Activated CD4-positive, alpha-beta T cell treated with anti-CD3 and anti-CD28 coated beads, Interleukin-2, amount 50 U/mL, for 48 hours (primary cell): ENCODE data around the gene PCDH8.

Experiments used
- DNase-seq, 2 experiments: peaks; one replicate each; pipeline ENCODE4 v3.0.0-alpha.2; 2020

PCDH8 gene

GRCh38 chr13:52848455-52849195 lies at the start of gene PCDH8:
TSS of gene PCDH8 (minus strand) at chr13:52848640. CDS start at chr13:52848436, 204 bp downstream.
- DNase-seq: peak in 1 of 2 experiments; percentile 7

GRCh38 chr13:52896827-52897659 lies 48.6 kb upstream of the PCDH8 start:
- peak in 1 of 2 experiments; percentile 5 for DNase-seq

GRCh38 chr13:52894413-52894812 lies 46.0 kb upstream of the PCDH8 start:
- no peak for DNase-seq

GRCh38 chr13:52892925-52893324 lies 44.5 kb upstream of the PCDH8 start:
- DNase-seq: no peak

GRCh38 chr13:52891706-52892105 lies 43.3 kb upstream of the PCDH8 start:
- DNase-seq: no peak

GRCh38 chr13:52887165-52887564 lies 38.7 kb upstream of the PCDH8 start:
- no peak for DNase-seq

- DNase-seq: no peak
Measured at GRCh38 chr13:52885141-52885540, 36.7 kb upstream of the PCDH8 start.

- no peak for DNase-seq
Measured at GRCh38 chr13:52884429-52885010, 36.1 kb upstream of the PCDH8 start.

GRCh38 chr13:52882785-52883184 lies 34.3 kb upstream of the PCDH8 start:
- no peak for DNase-seq

- DNase-seq: no peak
Measured at GRCh38 chr13:52879950-52880741, 31.7 kb upstream of the PCDH8 start.

GRCh38 chr13:52878831-52879230 lies 30.4 kb upstream of the PCDH8 start:
- DNase-seq: no peak

- no peak for DNase-seq
Measured at GRCh38 chr13:52870143-52870542, 21.7 kb upstream of the PCDH8 start.

GRCh38 chr13:52869621-52870020 lies 21.2 kb upstream of the PCDH8 start:
- DNase-seq: no peak

GRCh38 chr13:52869050-52869449 lies 20.6 kb upstream of the PCDH8 start:
- DNase-seq: no peak

- DNase-seq: no peak
Measured at GRCh38 chr13:52868190-52868589, 19.8 kb upstream of the PCDH8 start.

GRCh38 chr13:52864941-52865340 lies 16.5 kb upstream of the PCDH8 start:
- no peak for DNase-seq

GRCh38 chr13:52862358-52863206 lies 14.1 kb upstream of the PCDH8 start:
- peak; percentile 23 to 29 for DNase-seq

- DNase-seq: no peak
Measured at GRCh38 chr13:52852444-52852843, 4.0 kb upstream of the PCDH8 start.

- DNase-seq: peak; percentile 15 to 21
Measured at GRCh38 chr13:52851137-52851962, 2.9 kb upstream of the PCDH8 start.

GRCh38 chr13:52850396-52851136 lies 2.1 kb upstream of the PCDH8 start:
- DNase-seq: peak; percentile 53 to 59
